Astrocyte (in vitro differentiated cells and primary cell): ENCODE data around the gene OR2AJ1.

ENCODE experiments used
- EZH2 ChIP-seq: IDR thresholded peaks from 2 replicates; pipeline ENCODE4 v1.6.1; 2012; ENCODE audit warnings: mild to moderate bottlenecking, low read length, inconsistent platforms; ENCODE audit not compliant: insufficient read depth
- TF ChIP-seq, protein P1 (sequence below): IDR thresholded peaks from 2 replicates; pipeline ENCODE4 v1.5.1; 2011; ENCODE audit warnings: low read depth, mild to moderate bottlenecking, inconsistent platforms, low read length, moderate library complexity; ENCODE audit not compliant: insufficient read depth

DNA sequence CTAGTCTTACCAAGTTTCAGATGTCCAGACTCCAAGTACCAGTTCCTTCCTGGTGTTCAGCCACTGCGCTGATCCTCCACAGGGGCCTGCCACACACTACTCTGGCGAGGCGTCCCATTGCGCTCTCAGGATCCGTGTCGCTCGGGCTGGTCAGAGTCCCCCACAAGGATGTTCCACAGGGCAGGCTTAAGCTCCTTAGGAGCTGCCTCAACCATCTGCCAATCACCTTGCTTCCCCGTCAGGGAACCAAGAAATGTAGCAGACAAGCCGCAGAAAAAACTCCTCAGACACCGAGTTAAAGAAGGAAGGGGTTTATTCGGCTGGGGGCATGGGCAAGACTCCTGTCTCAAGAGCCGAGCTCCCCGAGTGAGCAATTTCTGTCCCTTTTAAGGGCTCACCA, 19.5 kb upstream of the OR2AJ1 start:
- TF ChIP-seq EZH2, result no peak
- TF ChIP-seq, protein P1, sequence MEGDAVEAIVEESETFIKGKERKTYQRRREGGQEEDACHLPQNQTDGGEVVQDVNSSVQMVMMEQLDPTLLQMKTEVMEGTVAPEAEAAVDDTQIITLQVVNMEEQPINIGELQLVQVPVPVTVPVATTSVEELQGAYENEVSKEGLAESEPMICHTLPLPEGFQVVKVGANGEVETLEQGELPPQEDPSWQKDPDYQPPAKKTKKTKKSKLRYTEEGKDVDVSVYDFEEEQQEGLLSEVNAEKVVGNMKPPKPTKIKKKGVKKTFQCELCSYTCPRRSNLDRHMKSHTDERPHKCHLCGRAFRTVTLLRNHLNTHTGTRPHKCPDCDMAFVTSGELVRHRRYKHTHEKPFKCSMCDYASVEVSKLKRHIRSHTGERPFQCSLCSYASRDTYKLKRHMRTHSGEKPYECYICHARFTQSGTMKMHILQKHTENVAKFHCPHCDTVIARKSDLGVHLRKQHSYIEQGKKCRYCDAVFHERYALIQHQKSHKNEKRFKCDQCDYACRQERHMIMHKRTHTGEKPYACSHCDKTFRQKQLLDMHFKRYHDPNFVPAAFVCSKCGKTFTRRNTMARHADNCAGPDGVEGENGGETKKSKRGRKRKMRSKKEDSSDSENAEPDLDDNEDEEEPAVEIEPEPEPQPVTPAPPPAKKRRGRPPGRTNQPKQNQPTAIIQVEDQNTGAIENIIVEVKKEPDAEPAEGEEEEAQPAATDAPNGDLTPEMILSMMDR, result no peak
